Glutamatergic neuron (in vitro differentiated cells): ENCODE measurements around the gene RNF144A. TPM values are rescaled to one million over a fixed set of nuclear protein-coding genes. Genes with fewer than 3 reads are reported as not detected.

ENCODE experiments used
- DNase-seq: peaks from one replicate; pipeline ENCODE4 v3.0.0; 2022
- H3K27ac Mint-ChIP-seq: one replicate; pipeline ENCODE4 v1.8.0; 2020; ENCODE audit warnings: mild to moderate bottlenecking, mixed read lengths, inconsistent platforms; ENCODE audit not compliant: unreplicated experiment
- H3K27me3 Mint-ChIP-seq: one replicate; pipeline ENCODE4 v1.8.0; 2020; ENCODE audit warnings: mild to moderate bottlenecking, moderate library complexity, mixed read lengths, inconsistent platforms; ENCODE audit not compliant: unreplicated experiment
- H3K36me3 Mint-ChIP-seq: one replicate; pipeline ENCODE4 v1.8.0; 2020; ENCODE audit warnings: mild to moderate bottlenecking, mixed read lengths, inconsistent platforms; ENCODE audit not compliant: unreplicated experiment
- H3K4me1 Mint-ChIP-seq: one replicate; pipeline ENCODE4 v1.8.0; 2020; ENCODE audit warnings: mild to moderate bottlenecking, low read depth, mixed read lengths, inconsistent platforms; ENCODE audit not compliant: unreplicated experiment
- H3K4me3 Mint-ChIP-seq: one replicate; pipeline ENCODE4 v1.8.0; 2020; ENCODE audit warnings: mild to moderate bottlenecking, mixed read lengths, inconsistent platforms; ENCODE audit not compliant: unreplicated experiment
- H3K9me3 Mint-ChIP-seq: one replicate; pipeline ENCODE4 v1.8.0; 2020; ENCODE audit warnings: mild to moderate bottlenecking, moderate library complexity, mixed read lengths, inconsistent platforms; ENCODE audit not compliant: unreplicated experiment
- CTCF ChIP-seq: fragments of 200-600 bp; sonication (generic); IDR thresholded peaks from one replicate; pipeline ENCODE4 v1.5.0; 2021; ENCODE audit not compliant: partially characterized antibody, unreplicated experiment
- total RNA-seq: library from RNA; stranded (reverse); fragmentation: NEBNext Ultra II Directional; extraction: Animal tissue kit (Norgen Biotek cat#: 25700); gene quantifications from one replicate; pipeline ENCODE4 v1.2.1, GENCODE V29; 2021; ENCODE audit not compliant: unreplicated experiment

RNF144A gene
- total RNA-seq, 1 donor from 2014 or later, result 40.2 TPM

GRCh38 chr2:7026742-7027141 is 109.5 kb downstream of the RNF144A start:
- no peak for DNase-seq
- Mint-ChIP-seq H3K4me1 (peaks cover 40% of the 10 kb centered on the region), H3K36me3 (peaks cover 5% of the 10 kb centered on the region), H3K4me3 (peak overlapping the region; percentile 49), H3K9me3 (peaks cover 7% of the 10 kb centered on the region), H3K27me3 (peaks cover 2% of the 10 kb centered on the region), H3K27ac (peak overlapping the region; percentile 80)
- TF ChIP-seq CTCF, result no peak

DNA sequence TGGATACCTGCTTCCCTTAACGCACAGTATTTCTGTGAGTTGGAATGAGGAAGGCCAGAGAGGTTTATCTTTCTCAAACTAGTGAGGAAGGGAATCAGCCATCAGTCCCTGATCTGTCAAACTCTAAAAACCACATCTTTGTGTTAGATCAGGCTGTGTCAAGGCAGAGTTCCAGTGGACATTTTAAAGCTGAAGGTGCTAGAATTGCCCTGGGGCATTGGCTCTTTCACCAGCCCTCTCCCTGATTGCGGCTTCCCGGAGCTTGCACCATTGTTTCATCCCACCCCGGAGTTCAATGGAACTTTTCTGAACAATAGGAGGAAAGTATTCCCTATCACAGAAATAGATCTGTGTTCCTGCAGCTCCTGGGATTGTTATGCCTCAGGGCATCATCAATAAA is 110.2 kb downstream of the RNF144A start:
- Mint-ChIP-seq H3K27me3 (peaks cover 3% of the 10 kb centered on the region), H3K4me1 (peaks cover 34% of the 10 kb centered on the region), H3K4me3 (no peak overlapping the region), H3K36me3 (peaks cover 5% of the 10 kb centered on the region), H3K27ac (no peak overlapping the region), H3K9me3 (peaks cover 5% of the 10 kb centered on the region)
- TF ChIP-seq CTCF, result no peak
- DNase-seq, result no peak

DNA sequence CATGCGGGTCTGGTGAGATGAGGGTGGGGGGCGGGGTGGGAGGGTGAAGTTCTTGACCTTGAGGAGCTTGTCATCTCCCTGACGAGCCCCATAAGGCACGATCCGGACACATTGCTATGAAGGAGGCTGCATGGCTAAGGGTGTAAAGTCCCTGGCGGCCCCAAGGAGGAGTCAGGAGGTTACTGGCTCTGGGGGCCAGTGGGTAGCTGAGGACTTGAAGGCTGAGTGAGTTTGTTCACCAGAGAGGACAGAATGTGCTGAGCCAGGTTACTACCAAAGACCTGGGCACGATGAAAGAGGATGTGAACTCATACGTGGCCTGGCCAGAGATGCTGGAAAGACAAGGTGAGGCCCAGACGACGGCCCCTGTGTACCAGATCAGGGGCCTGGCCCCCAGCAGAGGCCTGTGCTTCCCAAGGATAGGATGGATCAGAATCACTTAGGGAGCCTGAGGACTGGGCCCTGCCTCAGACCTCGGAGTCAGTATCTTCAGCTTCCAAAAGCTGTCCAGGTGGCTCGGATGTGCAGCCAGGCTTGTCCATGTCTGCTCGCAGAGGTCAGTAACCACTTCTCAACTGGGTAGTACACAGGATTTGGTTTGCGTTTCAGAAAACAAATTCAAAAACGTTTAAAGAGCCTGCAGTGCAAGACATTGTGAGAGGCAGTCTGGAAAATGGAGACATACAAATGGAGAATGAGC is 110.9 kb downstream of the RNF144A start:
- peaks cover 27% of the 10 kb centered on the region for H3K4me1 Mint-ChIP-seq
- peaks cover 4% of the 10 kb centered on the region for H3K27me3 Mint-ChIP-seq
- peak overlapping the region; percentile 53 for H3K27ac Mint-ChIP-seq
- H3K9me3 Mint-ChIP-seq, result peaks cover 5% of the 10 kb centered on the region
- no peak overlapping the region for H3K4me3 Mint-ChIP-seq
- H3K36me3 Mint-ChIP-seq, result peaks cover 5% of the 10 kb centered on the region
- TF ChIP-seq CTCF, result no peak
- no peak for DNase-seq

GRCh38 chr2:7028846-7029245 is 111.6 kb downstream of the RNF144A start:
- Mint-ChIP-seq H3K27me3 (peaks cover 4% of the 10 kb centered on the region), H3K36me3 (peaks cover 11% of the 10 kb centered on the region), H3K27ac (peak overlapping the region; percentile 17), H3K9me3 (peaks cover 5% of the 10 kb centered on the region), H3K4me1 (peaks cover 20% of the 10 kb centered on the region), H3K4me3 (no peak overlapping the region)
- no peak for DNase-seq
- no peak for TF ChIP-seq CTCF

GRCh38 chr2:7029291-7030059 is 112.3 kb downstream of the RNF144A start:
- H3K27me3 Mint-ChIP-seq, result peaks cover 4% of the 10 kb centered on the region
- H3K36me3 Mint-ChIP-seq, result peaks cover 12% of the 10 kb centered on the region
- H3K27ac Mint-ChIP-seq, result peak overlapping the region; percentile 17
- H3K9me3 Mint-ChIP-seq, result peaks cover 5% of the 10 kb centered on the region
- no peak for TF ChIP-seq CTCF
- peaks cover 24% of the 10 kb centered on the region for H3K4me1 Mint-ChIP-seq
- DNase-seq, result no peak
- no peak overlapping the region for H3K4me3 Mint-ChIP-seq
